Esophagus squamous epithelium (tissue), 4 donors: ENCODE measurements around the gene ACHE.

Source experiments
- CTCF ChIP-seq, 6 experiments: fragments of 450-650 bp in 4 of 6; fragments of 200-600 bp in 2 of 6; sonication (generic) in 2 of 6; IDR thresholded peaks; one replicate each; pipeline ENCODE4 v1.5.1; 2016 to 2019; ENCODE audit warnings: antibody characterized with exemption in 6 of 6, mild to moderate bottlenecking in 4 of 6, moderate library complexity in 4 of 6
- POLR2A ChIP-seq, 4 donors: fragments of 450-650 bp; IDR thresholded peaks; one replicate each; pipeline ENCODE4 v1.6.1; 2017; ENCODE audit warnings: antibody characterized with exemption in 4 of 4, mild to moderate bottlenecking in 4 of 4, moderate library complexity in 3 of 4

DNA sequence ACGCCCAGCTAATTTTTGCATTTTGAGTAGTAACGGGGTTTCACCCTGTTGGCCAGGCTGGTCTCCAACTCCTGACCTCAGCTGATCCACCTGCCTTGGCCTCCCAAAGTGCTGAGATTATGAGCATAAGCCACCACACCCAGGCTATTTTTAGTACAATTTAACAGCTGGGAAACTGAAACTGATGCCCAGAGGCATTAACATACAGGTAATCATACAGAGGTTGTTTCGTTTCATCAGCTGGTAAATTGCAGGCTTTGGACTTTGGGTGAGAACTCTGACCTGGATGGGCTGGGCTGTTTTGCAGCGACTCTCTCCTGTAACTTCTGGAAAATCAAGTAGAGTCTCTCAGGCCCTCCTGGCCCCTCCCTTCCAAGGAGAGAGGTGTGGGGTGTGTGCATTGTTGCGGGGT lies 6.2 kb upstream of the ACHE start:
- no peak for TF ChIP-seq CTCF (IDR thresholded peaks at IDR 0.05)
- TF ChIP-seq POLR2A (IDR thresholded peaks at IDR 0.05) = no peak
